Breast epithelium (tissue), 3 donors: ENCODE results near the gene INPP5J.

ENCODE experiments used
- CTCF ChIP-seq, 3 donors: fragments of 450-650 bp; IDR thresholded peaks; one replicate each; pipeline ENCODE4 v1.5.1; 2016 to 2017; ENCODE audit warnings: antibody characterized with exemption in 3 of 3, mild to moderate bottlenecking in 3 of 3, moderate library complexity in 3 of 3
- POLR2A ChIP-seq: fragments of 450-650 bp; IDR thresholded peaks from one replicate; pipeline ENCODE4 v1.6.1; 2016; ENCODE audit warnings: antibody characterized with exemption, mild to moderate bottlenecking, moderate library complexity
- POLR2AphosphoS5 ChIP-seq, 3 donors: sonication (generic); formaldehyde crosslinking; IDR thresholded peaks; one replicate each; pipeline ENCODE4 v1.6.1; 2017; ENCODE audit warnings: antibody characterized with exemption in 3 of 3

- TF ChIP-seq POLR2AphosphoS5 (IDR thresholded peaks at IDR 0.05): no peak
- no peak for TF ChIP-seq CTCF (IDR thresholded peaks at IDR 0.05)
- TF ChIP-seq POLR2A: no peak
Measured at GRCh38 chr22:31126869-31127175, 4.1 kb downstream of the INPP5J start.
